ENCODE data around the gene LIN7B.
A peak's percentile ranks its signal among the peaks of the same experiment; 100 is the strongest.

DNA sequence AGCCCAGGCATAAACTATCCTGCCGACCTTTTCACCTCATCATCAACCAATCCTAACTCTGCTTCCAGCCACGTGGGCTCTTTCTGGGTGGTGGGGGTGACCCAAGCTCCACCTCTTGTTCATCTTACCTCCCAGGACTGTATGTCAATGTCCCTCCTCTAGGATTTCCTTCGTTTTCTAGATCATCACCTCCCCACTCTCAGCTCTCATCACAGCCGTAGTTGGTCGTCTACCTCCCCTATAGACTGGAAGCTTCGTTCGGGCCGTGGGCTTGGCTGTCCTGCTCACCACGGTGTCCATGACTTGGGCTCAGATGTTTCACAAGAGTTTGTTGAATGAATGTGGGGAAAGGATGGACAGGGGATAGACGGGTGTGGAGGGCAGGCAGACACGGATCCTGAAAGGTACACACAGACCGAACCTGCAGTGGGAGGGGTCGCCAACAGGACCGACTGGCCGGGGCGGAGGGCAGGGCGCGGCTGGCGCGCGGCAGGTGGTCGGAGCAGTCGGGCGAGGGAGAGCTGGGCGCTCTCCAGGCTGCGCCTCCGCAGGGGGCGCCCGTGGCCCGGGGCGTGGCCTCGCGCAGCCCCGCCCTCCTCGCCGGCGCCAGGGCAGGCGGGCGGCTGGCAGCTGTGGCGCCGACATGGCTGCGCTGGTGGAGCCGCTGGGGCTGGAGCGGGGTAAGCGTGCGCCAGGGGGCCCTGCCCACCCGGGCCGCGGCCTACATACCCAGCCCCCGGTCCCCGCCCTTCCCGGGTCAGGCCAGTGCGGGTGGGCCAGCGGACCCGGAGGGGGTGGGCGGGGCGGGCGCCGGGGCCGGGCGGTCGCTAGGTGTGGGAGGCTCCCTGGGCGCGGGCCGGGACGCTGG is at the start of gene LIN7B:
- TF ChIP-seq CTCF (IDR thresholded peaks at IDR 0.05 in 4 of 5, conservative IDR thresholded peaks at IDR 0.05 in 1 of 5), result peak; percentile 30 to 78 (median 52)
- peak; percentile 23 to 67 for TF ChIP-seq POLR2A (IDR thresholded peaks at IDR 0.05)
